Activated T-cell treated with anti-CD3 and anti-CD28 coated beads, Interleukin-2, amount 50 U/mL, for 24 hours (primary cell): Measurements from ENCODE around the gene FGF21.
"Not testable (repeated sequence)": the region's sequence is repeated elsewhere in the genome, so short reads cannot be mapped to it uniquely, and the experiment has no call there.

ENCODE experiments used
- DNase-seq: peaks from one replicate; pipeline ENCODE4 v3.0.0-alpha.2; 2020
- H3K27ac Mint-ChIP-seq: 2 replicates; pipeline ENCODE4 v1.8.0; 2020; ENCODE audit warnings: mild to moderate bottlenecking, mixed read lengths
- H3K27me3 Mint-ChIP-seq: 2 replicates; pipeline ENCODE4 v1.8.0; 2020; ENCODE audit warnings: mixed read lengths
- H3K36me3 Mint-ChIP-seq: 2 replicates; pipeline ENCODE4 v1.8.0; 2020; ENCODE audit warnings: low read depth, mixed read lengths
- H3K4me1 Mint-ChIP-seq: 2 replicates; pipeline ENCODE4 v1.8.0; 2020; ENCODE audit warnings: low read depth, mixed read lengths
- H3K4me3 Mint-ChIP-seq: 2 replicates; pipeline ENCODE4 v1.8.0; 2020; ENCODE audit warnings: mild to moderate bottlenecking, moderate library complexity, mixed read lengths
- H3K9me3 Mint-ChIP-seq: 2 replicates; pipeline ENCODE4 v1.8.0; 2020; ENCODE audit warnings: mixed read lengths

Gene FGF21

DNA sequence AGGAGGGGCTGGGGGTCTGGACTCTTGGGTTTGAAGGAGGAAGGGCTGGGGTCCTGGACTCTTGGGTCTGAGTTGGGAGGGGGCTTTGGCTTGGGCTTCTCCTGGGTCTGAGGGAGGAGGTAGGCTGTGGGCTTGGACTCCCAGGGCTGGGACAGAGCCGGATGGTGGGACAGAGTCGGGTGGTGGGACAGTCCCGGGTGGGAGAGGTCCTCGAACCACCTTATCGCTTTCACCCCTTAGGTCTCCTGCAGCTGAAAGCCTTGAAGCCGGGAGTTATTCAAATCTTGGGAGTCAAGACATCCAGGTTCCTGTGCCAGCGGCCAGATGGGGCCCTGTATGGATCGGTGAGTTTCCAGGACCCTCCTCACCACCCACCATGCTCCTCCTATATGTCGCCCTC lies 1.4 kb downstream of the FGF21 start:
- Mint-ChIP-seq H3K4me3 (no peak overlapping the region), H3K27me3 (peaks cover 34% of the 10 kb centered on the region), H3K27ac (no peak overlapping the region), H3K36me3 (no peaks in the 10 kb centered on the region), H3K9me3 (no peaks in the 10 kb centered on the region), H3K4me1 (peaks cover 17% of the 10 kb centered on the region)
- no peak for DNase-seq

DNA sequence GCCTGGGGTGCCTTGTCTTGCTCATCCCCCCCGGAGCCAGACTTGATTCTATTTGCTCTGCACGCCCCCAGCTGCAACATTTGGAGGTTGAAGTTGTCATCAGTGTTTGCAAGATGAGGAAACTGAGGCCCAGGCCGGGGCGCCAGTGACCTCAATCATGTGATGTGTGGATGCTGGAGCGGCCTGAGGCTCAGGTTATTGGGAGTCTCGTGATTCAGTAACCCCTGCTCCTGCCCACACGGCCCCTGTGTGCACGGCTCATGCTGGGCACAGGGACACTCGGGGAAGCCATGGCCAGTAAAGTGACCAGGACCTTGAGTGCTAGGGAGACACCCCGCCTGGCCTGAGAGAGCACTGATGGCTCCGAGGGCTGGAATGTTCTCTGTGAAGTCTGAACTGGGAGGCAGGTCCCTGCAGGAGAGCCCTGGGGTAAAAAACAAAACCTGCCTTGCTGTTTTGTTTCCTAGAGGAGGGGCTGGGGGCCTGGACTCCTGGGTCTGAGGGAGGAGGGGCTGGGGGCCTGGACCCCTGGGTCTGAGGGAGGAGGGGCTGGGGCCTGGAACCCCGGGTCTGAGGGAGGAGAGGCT lies 1.9 kb downstream of the FGF21 start:
- H3K27me3 Mint-ChIP-seq: peaks cover 31% of the 10 kb centered on the region
- no peak overlapping the region for H3K4me3 Mint-ChIP-seq
- peaks cover 15% of the 10 kb centered on the region for H3K4me1 Mint-ChIP-seq
- H3K36me3 Mint-ChIP-seq: no peaks in the 10 kb centered on the region
- no peak for DNase-seq
- H3K9me3 Mint-ChIP-seq: no peaks in the 10 kb centered on the region
- H3K27ac Mint-ChIP-seq: no peak overlapping the region

DNA sequence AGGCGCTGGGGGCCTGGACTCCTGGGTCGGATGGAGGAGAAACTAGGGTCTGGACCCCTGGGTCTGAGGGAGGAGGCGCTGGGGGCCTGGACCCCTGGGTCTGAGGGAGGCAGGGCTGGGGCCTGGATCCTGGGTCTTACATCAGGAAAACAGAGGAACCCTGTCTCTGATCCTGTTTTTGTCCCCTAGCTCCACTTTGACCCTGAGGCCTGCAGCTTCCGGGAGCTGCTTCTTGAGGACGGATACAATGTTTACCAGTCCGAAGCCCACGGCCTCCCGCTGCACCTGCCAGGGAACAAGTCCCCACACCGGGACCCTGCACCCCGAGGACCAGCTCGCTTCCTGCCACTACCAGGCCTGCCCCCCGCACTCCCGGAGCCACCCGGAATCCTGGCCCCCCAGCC lies 2.4 kb downstream of the FGF21 start:
- Mint-ChIP-seq H3K9me3 (no peaks in the 10 kb centered on the region), H3K27ac (no peak overlapping the region), H3K27me3 (peaks cover 30% of the 10 kb centered on the region)

DNA sequence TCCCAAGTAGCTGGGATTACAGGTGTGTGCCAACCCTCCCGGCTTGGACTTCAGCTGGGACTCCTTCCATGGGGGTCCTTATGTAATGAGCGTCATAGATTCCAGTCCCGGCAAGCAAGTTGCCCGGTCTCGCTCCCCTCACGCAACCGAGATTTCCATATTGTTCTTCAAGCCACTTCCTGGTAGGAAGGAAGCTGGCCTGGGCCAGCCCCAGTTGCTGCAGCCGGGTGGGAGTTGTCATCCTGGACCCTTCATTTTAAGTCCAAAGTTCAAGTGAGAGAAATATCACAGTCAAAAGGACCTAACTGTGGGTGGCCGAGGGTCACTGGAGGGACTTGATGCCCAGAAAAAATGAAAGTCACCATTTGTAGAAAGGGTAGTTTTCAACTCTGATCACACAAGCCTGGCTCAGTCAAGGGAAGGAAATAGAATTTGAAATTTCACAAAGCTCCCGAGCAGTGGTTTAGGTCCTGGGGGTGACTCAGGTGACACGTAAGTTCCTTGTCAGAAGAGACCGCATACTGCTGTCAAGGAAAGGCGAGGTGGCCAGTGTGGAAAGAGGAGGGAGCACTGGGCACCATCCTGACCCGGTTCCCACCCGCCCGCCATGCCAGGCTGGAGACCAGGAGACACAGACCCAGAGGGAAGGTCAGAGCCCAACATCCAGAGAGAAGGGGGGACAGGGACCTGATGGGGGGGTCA lies 5.3 kb downstream of the FGF21 start:
- Mint-ChIP-seq H3K27ac (peak overlapping the region; percentile 50), H3K27me3 (peaks cover 12% of the 10 kb centered on the region)

More for the DNA sequence above, 2.4 kb downstream of the FGF21 start:
- no peaks in the 10 kb centered on the region for H3K36me3 Mint-ChIP-seq
- no peak overlapping the region for H3K4me3 Mint-ChIP-seq
- DNase-seq: no peak
- H3K4me1 Mint-ChIP-seq: peaks cover 14% of the 10 kb centered on the region

DNA sequence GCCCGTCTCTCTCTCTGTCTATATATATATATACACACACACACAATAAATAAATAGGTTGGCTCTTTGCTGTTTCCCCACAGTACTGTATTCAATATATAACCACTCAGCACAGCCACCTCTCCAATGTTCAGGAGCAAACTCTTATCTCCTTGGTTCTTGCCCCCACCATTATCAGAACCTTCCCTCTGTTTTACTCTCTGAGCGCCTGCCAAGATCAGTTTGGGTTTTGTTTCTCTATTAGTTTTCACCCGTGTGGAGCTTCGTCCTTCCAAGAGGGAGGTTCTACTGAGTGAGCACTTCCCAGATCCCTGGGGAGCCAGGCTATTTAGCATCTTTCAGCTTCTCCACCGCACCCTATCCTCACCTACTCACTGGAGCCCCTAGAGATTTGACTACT lies 10.5 kb downstream of the FGF21 start:
- not testable (repeated sequence) for H3K4me1 Mint-ChIP-seq, H3K4me3 Mint-ChIP-seq, H3K27ac Mint-ChIP-seq, H3K9me3 Mint-ChIP-seq, DNase-seq, H3K36me3 Mint-ChIP-seq
- peaks cover 14% of the 10 kb centered on the region for H3K27me3 Mint-ChIP-seq

More for the DNA sequence above, 5.3 kb downstream of the FGF21 start:
- Mint-ChIP-seq H3K9me3 (no peaks in the 10 kb centered on the region), H3K4me1 (peaks cover 4% of the 10 kb centered on the region), H3K4me3 (no peak overlapping the region), H3K36me3 (no peaks in the 10 kb centered on the region)
- no peak for DNase-seq

DNA sequence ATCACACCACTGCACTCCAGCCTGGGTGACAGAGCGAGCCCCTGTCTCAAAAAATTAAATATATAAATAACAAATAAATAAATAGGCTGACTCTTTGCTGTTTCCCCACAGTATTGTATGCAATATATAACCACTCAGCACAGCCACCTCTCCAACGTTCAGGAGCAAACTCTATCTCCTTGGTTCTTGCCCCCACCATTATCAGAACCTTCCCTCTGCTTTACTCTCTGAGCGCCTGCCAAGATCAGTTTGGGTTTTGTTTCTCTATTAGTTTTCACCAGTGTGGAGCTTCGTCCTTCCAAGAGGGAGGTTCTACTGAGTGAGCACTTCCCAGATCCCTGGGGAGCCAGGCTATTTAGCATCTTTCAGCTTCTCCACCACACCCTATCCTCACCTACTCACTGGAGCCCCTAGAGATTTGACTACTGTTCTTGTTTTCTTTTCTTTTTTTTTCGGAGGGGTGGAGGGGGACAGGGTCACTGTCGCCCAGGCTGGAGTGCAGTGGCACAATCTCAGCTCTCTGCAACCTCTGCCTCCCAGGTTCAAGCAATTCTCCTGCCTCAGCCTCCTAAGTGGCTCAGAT lies 12.9 kb downstream of the FGF21 start:
- not testable (repeated sequence) for DNase-seq, H3K4me3 Mint-ChIP-seq, H3K27ac Mint-ChIP-seq, H3K9me3 Mint-ChIP-seq, H3K36me3 Mint-ChIP-seq, H3K4me1 Mint-ChIP-seq
- peaks cover 11% of the 10 kb centered on the region for H3K27me3 Mint-ChIP-seq

DNA sequence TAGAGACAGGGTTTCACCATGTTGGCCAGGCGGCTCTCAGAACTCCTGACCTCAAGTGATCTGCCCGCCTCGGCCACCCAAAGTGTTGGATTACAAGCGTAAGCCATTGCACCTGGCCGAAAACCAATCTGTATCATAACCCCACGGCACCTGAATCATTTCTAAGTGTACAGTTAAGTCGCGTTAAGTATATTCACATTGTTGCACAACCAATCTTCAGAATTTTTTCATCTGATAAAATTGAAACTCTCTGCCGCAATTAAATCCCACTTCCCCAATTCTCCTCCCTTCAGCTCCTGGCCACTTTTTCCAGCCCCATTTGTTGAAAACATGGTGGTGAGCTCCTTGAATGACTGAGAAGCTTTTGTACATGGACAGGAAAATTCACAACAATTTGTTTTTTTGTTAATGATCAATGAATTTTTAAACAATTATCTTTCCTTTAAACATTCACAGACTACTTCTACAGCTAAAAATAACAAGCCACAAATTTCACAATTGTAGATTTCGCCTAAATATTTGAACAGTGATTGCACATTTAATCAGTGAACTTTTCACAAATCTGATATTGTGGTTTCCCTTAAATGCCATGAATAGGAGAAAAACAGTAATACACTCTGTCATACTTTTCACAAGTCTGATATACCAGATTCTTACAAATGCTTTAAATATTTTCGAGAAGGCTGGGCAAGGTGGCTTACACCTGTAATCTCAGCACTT lies 13.8 kb downstream of the FGF21 start:
- H3K9me3 Mint-ChIP-seq: no peaks in the 10 kb centered on the region
- no peak overlapping the region for H3K4me3 Mint-ChIP-seq
- peaks cover 11% of the 10 kb centered on the region for H3K27me3 Mint-ChIP-seq
- H3K4me1 Mint-ChIP-seq: no peaks in the 10 kb centered on the region
- H3K27ac Mint-ChIP-seq: no peak overlapping the region
- no peaks in the 10 kb centered on the region for H3K36me3 Mint-ChIP-seq
- DNase-seq: no peak

DNA sequence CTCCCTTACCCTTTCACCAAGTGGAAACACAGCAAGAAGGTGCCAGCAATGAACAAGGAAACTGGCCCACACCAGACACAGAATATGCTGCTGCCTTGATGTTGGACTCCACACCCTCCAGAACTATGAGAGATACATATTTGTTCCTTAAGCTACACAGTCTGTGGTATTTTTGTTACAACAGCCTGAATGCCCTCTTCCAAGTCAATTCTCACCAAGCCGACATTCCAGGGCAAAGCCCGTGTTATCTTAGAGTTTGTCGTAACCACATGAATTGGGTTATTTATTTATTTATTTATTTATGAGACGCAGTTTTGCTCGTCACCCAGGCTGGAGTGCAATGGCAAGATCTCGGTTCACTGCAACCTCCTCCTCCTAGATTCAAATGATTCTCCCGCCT lies 14.9 kb downstream of the FGF21 start:
- Mint-ChIP-seq H3K27me3 (peaks cover 11% of the 10 kb centered on the region), H3K9me3 (no peaks in the 10 kb centered on the region)

DNA sequence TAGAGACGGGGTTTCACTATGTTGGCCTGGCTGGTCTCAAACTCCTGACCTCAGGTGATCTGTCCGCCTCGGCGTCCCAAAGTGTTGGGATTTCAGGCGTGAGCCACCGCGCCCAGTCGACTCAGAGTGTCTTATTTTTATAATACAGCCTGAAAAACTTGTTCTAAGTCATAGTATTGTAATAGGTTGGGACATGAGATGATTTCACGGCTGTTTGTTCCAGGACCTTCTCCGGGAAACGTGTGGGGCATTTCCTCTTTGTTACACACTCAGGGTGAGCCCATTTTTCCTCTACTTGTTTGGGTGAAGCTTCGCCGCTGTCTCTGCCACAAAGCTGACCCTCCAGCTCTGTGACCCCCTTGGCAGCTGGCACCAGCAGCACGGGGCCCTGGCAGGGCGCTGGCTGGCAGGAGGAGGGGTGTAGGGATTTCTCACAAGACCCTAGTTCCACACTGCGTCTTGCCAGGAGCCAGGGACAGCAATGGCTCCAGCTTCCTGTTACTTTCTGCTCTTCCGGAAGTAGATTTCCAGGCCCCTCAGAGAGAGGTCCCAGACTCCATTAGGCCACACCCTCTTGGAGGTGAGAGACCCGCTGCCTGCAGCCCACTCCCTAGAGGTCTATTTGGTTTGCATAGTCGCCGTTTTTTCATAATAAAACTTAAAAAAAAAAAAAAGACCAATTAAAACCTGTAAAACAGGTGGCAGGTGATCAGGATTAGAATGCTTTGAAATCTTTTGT lies 15.6 kb downstream of the FGF21 start:
- H3K27ac Mint-ChIP-seq: no peak overlapping the region
- H3K4me1 Mint-ChIP-seq: no peaks in the 10 kb centered on the region
- H3K4me3 Mint-ChIP-seq: no peak overlapping the region
- H3K27me3 Mint-ChIP-seq: peaks cover 11% of the 10 kb centered on the region
- no peaks in the 10 kb centered on the region for H3K9me3 Mint-ChIP-seq
- no peak for DNase-seq
- H3K36me3 Mint-ChIP-seq: no peaks in the 10 kb centered on the region

More for the DNA sequence above, 14.9 kb downstream of the FGF21 start:
- no peaks in the 10 kb centered on the region for H3K4me1 Mint-ChIP-seq
- no peak overlapping the region for H3K27ac Mint-ChIP-seq
- no peak for DNase-seq
- no peaks in the 10 kb centered on the region for H3K36me3 Mint-ChIP-seq
- H3K4me3 Mint-ChIP-seq: no peak overlapping the region

DNA sequence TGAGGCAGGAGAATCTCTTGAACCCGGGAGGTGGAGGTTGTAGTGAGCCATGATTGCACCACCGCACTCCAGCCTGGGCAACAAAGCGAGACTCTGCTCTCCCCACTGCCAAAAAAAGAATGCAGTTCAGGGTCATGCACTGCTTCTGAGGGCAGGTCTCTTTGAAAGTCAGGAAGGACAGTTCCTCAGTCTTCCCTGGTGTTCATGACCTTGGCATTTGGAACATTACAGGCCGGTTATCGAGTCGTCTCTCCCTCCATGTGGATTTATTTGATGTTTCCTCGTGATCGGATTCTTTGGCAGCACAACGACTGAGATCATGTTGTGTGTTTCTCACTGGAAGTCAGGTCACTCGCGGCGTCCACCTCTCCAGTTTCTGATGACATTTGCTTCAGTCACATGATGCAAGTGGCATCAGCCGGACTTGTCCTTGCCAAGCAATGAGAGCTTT lies 17.2 kb downstream of the FGF21 start:
- DNase-seq: no peak
- no peak overlapping the region for H3K4me3 Mint-ChIP-seq
- H3K27me3 Mint-ChIP-seq: peaks cover 11% of the 10 kb centered on the region

DNA sequence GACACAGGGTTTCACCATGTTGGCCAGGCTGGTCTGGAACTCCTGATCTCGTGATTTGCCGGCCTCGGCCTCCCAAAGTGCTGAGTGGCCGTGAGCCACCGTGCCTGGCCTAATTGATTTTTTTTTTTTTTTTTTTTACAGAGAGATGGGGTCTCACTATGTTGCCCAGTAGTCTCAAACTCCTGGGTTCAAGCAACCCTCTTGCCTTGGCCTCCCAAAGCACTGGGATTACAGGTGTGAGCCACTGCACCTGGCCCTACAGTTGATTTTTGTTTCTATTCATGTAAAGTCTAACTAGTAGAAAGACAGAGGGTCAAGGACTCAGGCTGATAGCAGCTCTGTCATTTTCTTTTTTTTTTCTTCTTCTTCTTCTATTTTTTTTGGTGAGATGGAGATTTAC lies 21.8 kb downstream of the FGF21 start:
- H3K9me3 Mint-ChIP-seq: no peaks in the 10 kb centered on the region
- H3K27me3 Mint-ChIP-seq: peaks cover 2% of the 10 kb centered on the region
- DNase-seq: no peak
- H3K36me3 Mint-ChIP-seq: no peaks in the 10 kb centered on the region
- no peak overlapping the region for H3K4me3 Mint-ChIP-seq
- no peaks in the 10 kb centered on the region for H3K4me1 Mint-ChIP-seq
- H3K27ac Mint-ChIP-seq: no peak overlapping the region

More for the DNA sequence above, 17.2 kb downstream of the FGF21 start:
- Mint-ChIP-seq H3K36me3 (no peaks in the 10 kb centered on the region), H3K4me1 (no peaks in the 10 kb centered on the region), H3K9me3 (no peaks in the 10 kb centered on the region), H3K27ac (no peak overlapping the region)

DNA sequence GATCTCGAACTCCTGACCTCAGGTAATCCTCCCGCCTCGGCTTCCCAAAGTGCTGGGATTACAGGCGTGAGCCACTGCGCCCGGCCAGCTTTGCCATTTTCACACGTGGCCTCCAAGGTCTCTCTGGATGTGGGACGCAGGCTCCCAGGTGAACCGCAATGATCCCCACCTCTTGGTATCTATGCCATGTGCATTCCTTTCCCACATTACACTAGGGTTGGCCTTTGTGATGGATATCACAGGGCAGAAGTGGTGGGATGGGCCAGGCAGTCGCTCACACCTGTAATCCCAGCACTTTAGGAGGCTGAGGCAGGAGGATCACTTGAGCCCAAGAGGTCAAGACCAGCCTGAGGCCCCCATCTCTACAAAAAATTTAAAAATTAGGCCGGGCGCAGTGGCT lies 22.4 kb downstream of the FGF21 start:
- H3K9me3 Mint-ChIP-seq: no peaks in the 10 kb centered on the region
- peaks cover 5% of the 10 kb centered on the region for H3K27me3 Mint-ChIP-seq
- H3K4me3 Mint-ChIP-seq: no peak overlapping the region
- H3K27ac Mint-ChIP-seq: no peak overlapping the region
- H3K4me1 Mint-ChIP-seq: peaks cover 3% of the 10 kb centered on the region
- no peak for DNase-seq
- no peaks in the 10 kb centered on the region for H3K36me3 Mint-ChIP-seq

DNA sequence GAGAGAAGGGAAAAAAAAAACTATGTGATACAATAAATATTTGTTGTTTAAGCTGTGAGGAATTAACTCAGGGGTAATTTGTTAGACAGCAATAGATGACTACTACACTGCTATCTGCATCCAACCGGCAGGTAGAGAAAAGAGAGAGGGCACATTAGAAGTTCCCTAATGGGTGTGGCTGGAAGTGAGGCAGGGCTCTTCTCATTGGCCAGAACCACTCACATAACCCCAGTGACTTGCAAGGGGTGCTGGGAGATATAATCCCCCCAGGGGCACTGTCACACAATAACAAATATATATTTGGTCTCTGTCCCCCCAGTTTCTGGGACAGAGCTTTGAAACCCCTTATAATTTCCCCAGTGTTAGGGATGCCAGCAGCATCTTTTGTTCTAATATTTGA lies 24.3 kb downstream of the FGF21 start:
- no peaks in the 10 kb centered on the region for H3K9me3 Mint-ChIP-seq
- no peak for DNase-seq
- H3K4me3 Mint-ChIP-seq: no peak overlapping the region
- no peak overlapping the region for H3K27ac Mint-ChIP-seq
- peaks cover 3% of the 10 kb centered on the region for H3K4me1 Mint-ChIP-seq
- no peaks in the 10 kb centered on the region for H3K36me3 Mint-ChIP-seq
- peaks cover 10% of the 10 kb centered on the region for H3K27me3 Mint-ChIP-seq

DNA sequence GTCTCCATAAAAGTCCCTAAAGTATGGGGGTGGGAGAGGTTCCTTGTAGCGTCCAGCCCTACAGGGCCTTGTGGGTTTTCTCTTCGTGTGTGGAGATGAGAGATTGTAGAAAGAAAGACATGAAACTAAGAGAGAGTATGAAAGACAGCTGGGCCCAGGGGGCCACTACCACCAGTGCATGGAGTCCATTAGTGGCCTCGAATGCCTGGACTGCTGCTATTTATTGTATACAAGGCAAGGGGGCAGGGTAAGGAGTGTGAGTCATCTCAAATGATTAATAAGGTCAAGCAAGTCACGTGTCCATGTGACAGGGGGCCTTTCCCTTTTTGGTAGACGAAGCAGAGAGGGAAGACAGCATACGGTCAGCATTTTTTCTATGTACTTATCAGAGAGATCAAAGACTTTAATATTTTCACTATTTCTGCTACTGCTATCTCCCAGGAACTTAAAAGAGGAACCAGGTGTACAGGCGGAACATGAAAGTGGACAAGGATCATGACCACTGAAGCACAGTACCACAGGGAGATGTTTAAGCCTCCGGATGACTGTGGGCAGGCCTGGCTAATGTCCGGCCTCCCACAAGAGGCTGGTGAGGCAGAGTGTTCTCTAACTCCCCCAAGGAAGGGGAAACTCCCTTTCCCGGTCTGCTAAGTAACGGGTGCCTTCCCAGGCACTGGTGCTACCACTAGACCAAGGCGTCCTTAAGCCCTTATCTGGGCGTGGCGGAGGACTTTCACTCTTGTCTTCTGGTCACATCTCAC lies 25.5 kb downstream of the FGF21 start:
- H3K4me1 Mint-ChIP-seq: peaks cover 3% of the 10 kb centered on the region
- no peaks in the 10 kb centered on the region for H3K9me3 Mint-ChIP-seq
- no peak overlapping the region for H3K4me3 Mint-ChIP-seq
- no peak overlapping the region for H3K27ac Mint-ChIP-seq
- no peaks in the 10 kb centered on the region for H3K36me3 Mint-ChIP-seq
- DNase-seq: no peak
- H3K27me3 Mint-ChIP-seq: peaks cover 21% of the 10 kb centered on the region
